ENCODE measurements around the gene TNNT2. TPM values are rescaled to one million over a fixed set of nuclear protein-coding genes. Genes with fewer than 3 reads are reported as not detected.

The TNNT2 gene
- total RNA-seq, 1 donor from 2014 or later: not detected

- no peak for DNase-seq (ENCODE audit: low spot score in 2 of 2)
- no peak for TF ChIP-seq CTCF (IDR thresholded peaks at IDR 0.05)
- intact Hi-C loops (cut with DNase I): no loop called here
- no peaks in the 10 kb centered on the region for H3K4me1 ChIP-seq
- H3K36me3 ChIP-seq: no peaks in the 10 kb centered on the region
- H3K9me3 ChIP-seq: no peaks in the 10 kb centered on the region
- no peak overlapping the region for H3K27ac ChIP-seq
- no peaks in the 10 kb centered on the region for H3K27me3 ChIP-seq
- no peak overlapping the region for H3K4me3 ChIP-seq
Measured at GRCh38 chr1:201359873-201360210, 17.6 kb downstream of the TNNT2 start.

- Histone ChIP-seq H3K4me1 (no peaks in the 10 kb centered on the region), H3K36me3 (no peaks in the 10 kb centered on the region), H3K27ac (no peak overlapping the region), H3K27me3 (no peaks in the 10 kb centered on the region), H3K9me3 (no peaks in the 10 kb centered on the region), H3K4me3 (no peak overlapping the region)
- DNase-seq (ENCODE audit: low spot score in 2 of 2): no peak
- TF ChIP-seq CTCF (IDR thresholded peaks at IDR 0.05): no peak
- intact Hi-C loops (cut with DNase I): no loop called here
Measured at GRCh38 chr1:201359031-201359872, 18.2 kb downstream of the TNNT2 start.

GRCh38 chr1:201358596-201358995 is 18.9 kb downstream of the TNNT2 start:
- no peak overlapping the region for H3K4me3 ChIP-seq
- no peaks in the 10 kb centered on the region for H3K27me3 ChIP-seq
- H3K4me1 ChIP-seq: no peaks in the 10 kb centered on the region
- no peak for TF ChIP-seq CTCF (IDR thresholded peaks at IDR 0.05)
- no peaks in the 10 kb centered on the region for H3K9me3 ChIP-seq
- H3K36me3 ChIP-seq: no peaks in the 10 kb centered on the region
- no peak for DNase-seq (ENCODE audit: low spot score in 2 of 2)
- no peak overlapping the region for H3K27ac ChIP-seq
- intact Hi-C loops (cut with DNase I): no loop called here

GRCh38 chr1:201357636-201358348 is 19.7 kb downstream of the TNNT2 start:
- intact Hi-C loops (cut with DNase I): no loop called here
- no peak for TF ChIP-seq CTCF (IDR thresholded peaks at IDR 0.05)
- Histone ChIP-seq H3K4me1 (no peaks in the 10 kb centered on the region), H3K9me3 (no peaks in the 10 kb centered on the region), H3K36me3 (no peaks in the 10 kb centered on the region), H3K27ac (no peak overlapping the region), H3K27me3 (no peaks in the 10 kb centered on the region), H3K4me3 (no peak overlapping the region)
- DNase-seq (ENCODE audit: low spot score in 2 of 2): no peak

GRCh38 chr1:201357211-201357610 is 20.3 kb downstream of the TNNT2 start:
- intact Hi-C loops (cut with DNase I): no loop called here
- Histone ChIP-seq H3K9me3 (no peaks in the 10 kb centered on the region), H3K36me3 (no peaks in the 10 kb centered on the region), H3K4me3 (no peak overlapping the region), H3K27me3 (no peaks in the 10 kb centered on the region), H3K4me1 (no peaks in the 10 kb centered on the region), H3K27ac (no peak overlapping the region)
- no peak for DNase-seq (ENCODE audit: low spot score in 2 of 2)
- no peak for TF ChIP-seq CTCF (IDR thresholded peaks at IDR 0.05)

Measured in ascending aorta (tissue), 2 donors.